Right atrium auricular region (tissue), 2 donors: ENCODE data around the gene MAD1L1. TPM values are rescaled to one million over a fixed set of nuclear protein-coding genes. Genes with fewer than 3 reads are reported as not detected.

Experiments used
- DNase-seq: peaks from one replicate; pipeline ENCODE4 v3.0.0-alpha.2; 2019; ENCODE audit warnings: low spot score
- H3K27ac ChIP-seq, 2 donors: fragments of 200-600 bp; sonication (generic); 1 replicate in 1 of 2; 2 replicates in 1 of 2; pipeline ENCODE4 v1.5.1; 2016 to 2019
- H3K27me3 ChIP-seq, 2 donors: fragments of 200-600 bp; sonication (generic); one replicate each; pipeline versions ENCODE4 v1.5.1 to v1.6.0; 2017 to 2019
- H3K36me3 ChIP-seq: fragments of 200-600 bp; sonication (generic); one replicate; pipeline ENCODE4 v1.5.1; 2016
- H3K4me1 ChIP-seq, 2 donors: fragments of 200-600 bp; sonication (generic); one replicate each; pipeline versions ENCODE4 v1.5.1 to v1.6.0; 2017 to 2019
- H3K4me3 ChIP-seq, 2 donors: fragments of 200-600 bp; sonication (generic); 1 replicate in 1 of 2; 2 replicates in 1 of 2; pipeline ENCODE4 v1.5.1; 2017 to 2019; ENCODE audit warnings: mild to moderate bottlenecking in 1 of 2, moderate library complexity in 1 of 2
- H3K9me3 ChIP-seq, 2 donors: fragments of 200-600 bp; sonication (generic); one replicate each; pipeline ENCODE4 v1.5.1; 2019
- total RNA-seq, 2 donors: library from RNA; depleted of rRNA; stranded (reverse); fragments of >200 nt; gene quantifications; one replicate each; pipeline ENCODE4 v1.1.0, GENCODE V29; 2016
- TF ChIP-seq, protein P1 (sequence below), 2 donors: fragments of 200-600 bp; sonication (generic); IDR thresholded peaks; one replicate each; pipeline ENCODE4 v1.5.1; 2019; ENCODE audit warnings: antibody characterized with exemption in 2 of 2

MAD1L1 gene
- total RNA-seq, 2 donors from 2014 or later, result 13.3 to 31.9 TPM

DNA sequence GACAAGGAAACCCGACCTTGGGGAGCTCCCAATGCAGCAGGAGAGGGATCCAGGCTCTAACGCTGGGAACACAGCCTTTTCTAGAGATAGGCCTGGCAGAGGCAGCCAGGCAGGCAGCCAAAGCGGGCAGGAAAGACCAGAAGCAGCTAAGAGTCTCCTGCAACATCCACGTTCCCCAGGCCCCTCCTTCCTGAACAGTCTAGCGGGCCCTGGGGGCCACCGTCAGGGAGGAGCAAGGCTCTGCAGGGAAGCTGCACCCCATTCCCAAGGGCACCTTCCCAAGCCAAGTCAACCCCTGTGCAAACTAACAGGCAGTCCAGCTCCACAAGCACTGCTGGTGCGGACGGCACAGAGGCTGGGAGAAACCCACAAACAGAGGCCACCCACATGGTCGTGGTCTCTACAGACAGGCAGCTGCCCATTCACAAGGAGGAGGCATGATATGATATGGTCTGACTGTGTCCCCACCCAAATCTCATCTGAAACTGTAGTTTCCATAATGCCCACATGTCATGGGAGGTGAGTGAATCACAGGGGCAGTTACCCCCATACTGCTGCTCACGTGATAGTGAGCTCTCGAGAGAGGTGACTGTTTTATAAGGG is 115.7 kb downstream of the MAD1L1 start:
- H3K9me3 ChIP-seq, result no peaks in the 10 kb centered on the region
- H3K27ac ChIP-seq, result peak overlapping the region; percentile 81 to 91
- peaks cover 0 to 58% of the 10 kb centered on the region in 2 donors for H3K4me1 ChIP-seq
- H3K4me3 ChIP-seq, result no peak overlapping the region
- TF ChIP-seq, protein P1, sequence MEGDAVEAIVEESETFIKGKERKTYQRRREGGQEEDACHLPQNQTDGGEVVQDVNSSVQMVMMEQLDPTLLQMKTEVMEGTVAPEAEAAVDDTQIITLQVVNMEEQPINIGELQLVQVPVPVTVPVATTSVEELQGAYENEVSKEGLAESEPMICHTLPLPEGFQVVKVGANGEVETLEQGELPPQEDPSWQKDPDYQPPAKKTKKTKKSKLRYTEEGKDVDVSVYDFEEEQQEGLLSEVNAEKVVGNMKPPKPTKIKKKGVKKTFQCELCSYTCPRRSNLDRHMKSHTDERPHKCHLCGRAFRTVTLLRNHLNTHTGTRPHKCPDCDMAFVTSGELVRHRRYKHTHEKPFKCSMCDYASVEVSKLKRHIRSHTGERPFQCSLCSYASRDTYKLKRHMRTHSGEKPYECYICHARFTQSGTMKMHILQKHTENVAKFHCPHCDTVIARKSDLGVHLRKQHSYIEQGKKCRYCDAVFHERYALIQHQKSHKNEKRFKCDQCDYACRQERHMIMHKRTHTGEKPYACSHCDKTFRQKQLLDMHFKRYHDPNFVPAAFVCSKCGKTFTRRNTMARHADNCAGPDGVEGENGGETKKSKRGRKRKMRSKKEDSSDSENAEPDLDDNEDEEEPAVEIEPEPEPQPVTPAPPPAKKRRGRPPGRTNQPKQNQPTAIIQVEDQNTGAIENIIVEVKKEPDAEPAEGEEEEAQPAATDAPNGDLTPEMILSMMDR (IDR thresholded peaks at IDR 0.05), result no peak
- H3K36me3 ChIP-seq, result no peaks in the 10 kb centered on the region
- H3K27me3 ChIP-seq, result no peaks in the 10 kb centered on the region
- no peak for DNase-seq

DNA sequence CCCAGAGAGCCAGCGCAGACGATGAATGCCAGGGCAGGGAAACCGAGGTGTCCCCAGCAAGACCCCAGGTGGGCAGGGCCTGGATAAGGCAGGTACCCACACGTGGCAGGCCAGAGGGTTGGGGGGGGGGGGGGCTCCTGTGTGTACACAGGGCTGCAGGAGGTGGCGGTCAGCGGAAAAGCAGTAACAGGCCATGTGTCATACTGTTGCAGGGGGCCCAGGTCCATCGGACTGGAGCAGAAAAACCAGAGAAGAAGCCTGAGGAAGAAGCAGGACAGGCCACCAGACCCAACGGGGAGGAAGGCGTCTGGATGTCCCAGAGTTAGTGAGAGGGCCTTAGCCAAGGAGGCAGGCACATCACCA is 116.3 kb downstream of the MAD1L1 start:
- Histone ChIP-seq H3K9me3 (no peaks in the 10 kb centered on the region), H3K36me3 (no peaks in the 10 kb centered on the region), H3K4me3 (no peak overlapping the region), H3K4me1 (peaks cover 0 to 55% of the 10 kb centered on the region in 2 donors), H3K27me3 (no peaks in the 10 kb centered on the region), H3K27ac (peak overlapping the region; percentile 81 to 91)
- TF ChIP-seq, protein P1 (IDR thresholded peaks at IDR 0.05), result no peak
- DNase-seq, result no peak

DNA sequence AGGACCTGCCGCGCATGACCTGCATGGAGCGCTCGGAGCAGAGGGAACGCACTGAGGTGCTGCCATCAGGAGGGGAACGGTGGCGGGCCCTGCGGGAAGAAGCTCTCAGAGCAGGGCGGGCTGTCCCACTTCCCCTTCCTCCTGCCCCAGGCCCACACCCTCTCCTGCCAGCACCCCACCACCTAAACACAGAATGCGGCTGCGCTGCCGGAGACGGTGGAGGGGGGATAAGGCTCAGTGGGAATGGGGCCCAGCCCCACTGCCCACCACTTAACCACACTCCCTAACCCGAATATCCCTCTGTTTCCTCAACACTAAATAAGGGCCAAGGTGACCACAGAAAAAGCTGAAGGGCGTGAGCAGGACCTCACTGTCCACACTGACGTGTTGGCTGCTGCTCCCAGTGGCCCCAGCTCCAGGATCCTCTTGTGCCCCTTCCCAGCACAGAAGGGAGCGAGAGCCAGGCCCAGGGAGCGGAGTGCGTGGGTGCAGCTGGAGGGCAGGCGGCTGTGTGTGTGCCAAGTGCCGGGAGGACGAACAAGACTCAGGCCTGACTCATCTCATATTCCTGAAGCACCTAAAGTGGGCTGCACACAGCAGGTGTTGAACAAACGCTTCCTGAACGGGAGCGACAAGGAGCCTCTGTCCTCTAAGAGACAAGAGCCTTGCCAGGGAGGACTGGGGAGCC is 116.8 kb downstream of the MAD1L1 start:
- Histone ChIP-seq H3K9me3 (no peaks in the 10 kb centered on the region), H3K4me1 (peaks cover 0 to 50% of the 10 kb centered on the region in 2 donors), H3K4me3 (no peak overlapping the region), H3K27me3 (no peaks in the 10 kb centered on the region), H3K36me3 (no peaks in the 10 kb centered on the region), H3K27ac (peak overlapping the region; percentile 81 to 91)
- TF ChIP-seq, protein P1 (IDR thresholded peaks at IDR 0.05), result peak in 1 of 2 donors; percentile 16
- peak; percentile 65 for DNase-seq

DNA sequence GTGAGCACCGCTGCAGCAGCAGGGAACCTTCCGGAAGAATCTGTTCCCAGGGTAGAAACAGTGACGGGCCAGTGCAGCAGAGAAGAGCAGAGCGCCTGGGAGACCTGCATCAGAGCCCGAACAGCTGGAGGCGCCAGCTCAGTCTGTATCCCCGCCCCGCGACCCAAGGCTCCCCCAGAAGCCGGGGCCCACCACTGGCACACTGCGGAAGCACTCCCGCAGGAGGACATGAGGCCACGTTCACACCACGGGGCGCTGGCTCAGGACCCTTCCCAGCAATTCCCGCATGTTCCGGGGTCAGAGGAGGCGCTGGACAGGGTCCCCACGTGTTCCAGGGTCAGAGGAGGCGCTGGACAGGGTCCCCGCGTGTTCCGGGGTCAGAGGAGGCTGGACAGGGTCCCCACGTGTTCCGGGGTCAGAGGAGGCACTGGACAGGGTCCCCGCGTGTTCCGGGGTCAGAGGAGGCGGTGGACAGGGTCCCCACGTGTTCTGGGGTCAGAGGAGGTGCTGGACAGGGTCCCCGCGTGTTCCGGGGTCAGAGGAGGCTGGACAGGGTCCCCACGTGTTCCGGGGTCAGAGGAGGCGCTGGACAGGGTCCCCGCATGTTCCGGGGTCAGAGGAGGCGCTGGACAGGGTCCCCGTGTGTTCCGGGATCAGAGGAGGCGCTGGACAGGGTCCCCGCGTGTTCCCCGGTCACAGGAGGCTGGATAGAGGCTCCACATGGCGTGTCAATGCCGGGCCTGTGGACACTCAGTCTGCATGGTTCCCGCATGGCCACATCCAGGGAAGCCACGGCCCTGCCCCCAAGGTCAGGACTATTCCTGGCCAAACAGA is 117.6 kb downstream of the MAD1L1 start:
- Histone ChIP-seq H3K27me3 (no peaks in the 10 kb centered on the region), H3K27ac (peak overlapping the region; percentile 81 to 91), H3K36me3 (no peaks in the 10 kb centered on the region), H3K4me1 (peaks cover 0 to 42% of the 10 kb centered on the region in 2 donors), H3K9me3 (no peaks in the 10 kb centered on the region), H3K4me3 (no peak overlapping the region)
- TF ChIP-seq, protein P1 (IDR thresholded peaks at IDR 0.05), result no peak
- no peak for DNase-seq

DNA sequence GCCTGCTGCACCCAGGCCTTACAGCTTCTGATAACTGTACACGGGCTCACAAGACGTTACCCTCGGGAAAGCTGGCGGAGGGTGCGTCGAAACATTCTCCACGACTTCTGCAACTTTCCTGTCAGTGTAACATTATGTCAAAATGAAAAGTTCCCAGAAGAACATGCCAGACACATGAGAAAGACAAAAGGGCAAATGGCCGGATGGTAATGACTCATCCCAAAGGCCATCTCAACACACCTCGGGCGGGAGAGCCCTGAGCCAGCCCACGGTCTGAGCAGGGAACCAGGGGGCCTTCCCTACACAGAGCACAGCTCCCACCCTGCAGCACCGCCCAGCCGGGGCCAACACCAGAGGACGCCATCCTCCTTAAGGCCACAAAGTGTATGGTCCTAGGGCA is 118.7 kb downstream of the MAD1L1 start:
- no peak for DNase-seq
- no peaks in the 10 kb centered on the region for H3K27me3 ChIP-seq
- H3K4me3 ChIP-seq, result no peak overlapping the region
- H3K4me1 ChIP-seq, result peaks cover 0 to 32% of the 10 kb centered on the region in 2 donors
- no peaks in the 10 kb centered on the region for H3K36me3 ChIP-seq
- TF ChIP-seq, protein P1 (IDR thresholded peaks at IDR 0.05), result no peak
- H3K9me3 ChIP-seq, result no peaks in the 10 kb centered on the region
- no peak overlapping the region for H3K27ac ChIP-seq
